ENCODE measurements around the gene CRYL1. TPM values are rescaled to one million over a fixed set of nuclear protein-coding genes. Genes with fewer than 3 reads are reported as not detected.
A peak's percentile ranks its signal among the peaks of the same experiment; 100 is the strongest.

Gene CRYL1
- total RNA-seq, 1 donor from 2014 or later, result 29.4 TPM

DNA sequence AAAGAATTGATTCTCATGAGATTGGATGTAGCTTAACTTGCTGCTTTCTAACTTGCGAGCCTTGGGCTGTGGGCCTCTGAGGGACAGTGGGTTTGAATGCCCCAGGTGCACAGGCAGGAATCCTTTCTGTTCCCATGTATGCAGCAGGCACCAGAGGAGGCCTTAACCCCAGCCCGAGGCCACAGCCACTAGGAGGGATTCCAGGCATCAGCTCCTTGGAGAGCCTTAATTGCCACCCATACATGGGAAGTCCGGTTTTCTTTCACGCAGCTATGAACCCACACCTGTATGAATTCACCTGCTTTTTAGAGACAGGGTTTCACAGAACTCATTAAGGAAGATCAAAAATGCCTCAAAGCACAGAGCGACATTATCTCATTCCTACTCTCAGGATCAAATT is 117.9 kb downstream of the CRYL1 start:
- Mint-ChIP-seq H3K27me3 (ENCODE audit: low read depth) (no peaks in the 10 kb centered on the region), H3K4me3 (no peak overlapping the region), H3K9me3 (peaks cover 2% of the 10 kb centered on the region), H3K4me1 (peaks cover 73% of the 10 kb centered on the region), H3K36me3 (peaks cover 3% of the 10 kb centered on the region), H3K27ac (peak overlapping the region; percentile 58)
- TF ChIP-seq, protein P1, sequence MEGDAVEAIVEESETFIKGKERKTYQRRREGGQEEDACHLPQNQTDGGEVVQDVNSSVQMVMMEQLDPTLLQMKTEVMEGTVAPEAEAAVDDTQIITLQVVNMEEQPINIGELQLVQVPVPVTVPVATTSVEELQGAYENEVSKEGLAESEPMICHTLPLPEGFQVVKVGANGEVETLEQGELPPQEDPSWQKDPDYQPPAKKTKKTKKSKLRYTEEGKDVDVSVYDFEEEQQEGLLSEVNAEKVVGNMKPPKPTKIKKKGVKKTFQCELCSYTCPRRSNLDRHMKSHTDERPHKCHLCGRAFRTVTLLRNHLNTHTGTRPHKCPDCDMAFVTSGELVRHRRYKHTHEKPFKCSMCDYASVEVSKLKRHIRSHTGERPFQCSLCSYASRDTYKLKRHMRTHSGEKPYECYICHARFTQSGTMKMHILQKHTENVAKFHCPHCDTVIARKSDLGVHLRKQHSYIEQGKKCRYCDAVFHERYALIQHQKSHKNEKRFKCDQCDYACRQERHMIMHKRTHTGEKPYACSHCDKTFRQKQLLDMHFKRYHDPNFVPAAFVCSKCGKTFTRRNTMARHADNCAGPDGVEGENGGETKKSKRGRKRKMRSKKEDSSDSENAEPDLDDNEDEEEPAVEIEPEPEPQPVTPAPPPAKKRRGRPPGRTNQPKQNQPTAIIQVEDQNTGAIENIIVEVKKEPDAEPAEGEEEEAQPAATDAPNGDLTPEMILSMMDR (IDR thresholded peaks at IDR 0.05; ENCODE audit: unreplicated experiment), result no peak
- DNase-seq (ENCODE audit: low spot score in 2 of 2, unreplicated experiment in 2 of 2), result peak in 1 of 2 experiments; percentile 35

DNA sequence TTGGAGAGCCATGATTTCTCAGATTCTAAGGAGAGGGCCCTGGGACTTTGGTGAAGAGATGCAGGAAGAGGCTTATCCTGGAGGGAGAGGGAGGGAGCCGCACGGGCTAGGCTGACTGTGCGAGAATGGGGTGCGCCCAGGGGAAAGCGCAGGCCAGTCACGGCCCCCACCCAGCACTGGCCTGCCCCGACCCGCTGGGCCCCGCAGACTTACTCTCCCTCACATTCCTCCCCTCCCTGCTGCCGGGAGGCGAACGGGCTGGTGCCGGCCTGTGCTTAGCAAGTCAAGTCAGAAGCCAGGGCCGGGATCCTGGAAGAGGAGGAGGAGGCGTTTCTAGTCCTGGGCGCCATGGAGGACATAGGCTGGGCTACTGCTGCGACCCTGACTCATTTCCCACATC is 120.0 kb downstream of the CRYL1 start:
- peaks cover 2% of the 10 kb centered on the region for H3K9me3 Mint-ChIP-seq
- peak in 1 of 2 experiments; percentile 60 for DNase-seq (ENCODE audit: low spot score in 2 of 2, unreplicated experiment in 2 of 2)
- H3K4me3 Mint-ChIP-seq, result no peak overlapping the region
- no peaks in the 10 kb centered on the region for H3K27me3 Mint-ChIP-seq (ENCODE audit: low read depth)
- TF ChIP-seq, protein P1 (IDR thresholded peaks at IDR 0.05; ENCODE audit: unreplicated experiment), result no peak
- H3K27ac Mint-ChIP-seq, result peak overlapping the region; percentile 87
- H3K36me3 Mint-ChIP-seq, result peaks cover 3% of the 10 kb centered on the region
- peaks cover 68% of the 10 kb centered on the region for H3K4me1 Mint-ChIP-seq

DNA sequence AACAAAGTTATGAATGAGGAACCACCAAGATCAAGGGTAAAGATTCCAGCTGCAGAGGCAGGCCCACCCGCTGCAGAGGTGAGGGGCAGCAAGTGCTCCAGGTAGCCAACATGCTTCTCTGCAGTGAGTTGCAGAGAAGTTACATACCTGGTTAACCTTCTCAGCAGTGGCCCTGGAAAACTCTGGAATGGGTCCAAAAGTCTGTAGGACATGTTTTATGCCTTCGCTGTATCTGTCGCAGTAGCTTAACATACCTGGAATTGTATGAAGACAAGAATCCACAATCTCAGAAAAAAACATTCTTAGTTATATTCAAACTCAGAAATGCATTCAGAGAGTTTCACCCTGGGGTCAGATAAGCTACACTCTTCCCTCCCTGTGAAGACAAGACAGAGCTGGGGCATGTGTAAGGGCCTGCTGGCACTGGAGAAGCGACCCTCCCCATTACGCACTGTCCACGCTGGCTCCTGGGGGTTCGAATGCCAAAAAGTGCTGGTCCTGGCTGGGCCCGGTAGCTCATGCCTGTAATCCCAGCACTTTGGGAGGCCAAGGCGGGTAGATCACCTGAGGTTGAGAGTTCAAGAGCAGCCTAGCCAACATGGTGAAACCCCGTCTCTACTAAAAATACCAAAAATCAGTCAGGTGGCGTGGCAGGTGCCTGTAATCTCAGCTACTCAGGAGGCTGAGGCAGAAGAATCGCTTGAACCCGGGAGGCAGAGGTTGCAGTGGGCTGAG is 121.0 kb downstream of the CRYL1 start:
- Mint-ChIP-seq H3K4me1 (peaks cover 65% of the 10 kb centered on the region), H3K27ac (peak overlapping the region; percentile 87), H3K27me3 (ENCODE audit: low read depth) (no peaks in the 10 kb centered on the region), H3K4me3 (no peak overlapping the region), H3K36me3 (no peaks in the 10 kb centered on the region), H3K9me3 (no peaks in the 10 kb centered on the region)
- TF ChIP-seq, protein P1 (IDR thresholded peaks at IDR 0.05; ENCODE audit: unreplicated experiment), result no peak
- peak in 1 of 2 experiments; percentile 33 for DNase-seq (ENCODE audit: low spot score in 2 of 2, unreplicated experiment in 2 of 2)

DNA sequence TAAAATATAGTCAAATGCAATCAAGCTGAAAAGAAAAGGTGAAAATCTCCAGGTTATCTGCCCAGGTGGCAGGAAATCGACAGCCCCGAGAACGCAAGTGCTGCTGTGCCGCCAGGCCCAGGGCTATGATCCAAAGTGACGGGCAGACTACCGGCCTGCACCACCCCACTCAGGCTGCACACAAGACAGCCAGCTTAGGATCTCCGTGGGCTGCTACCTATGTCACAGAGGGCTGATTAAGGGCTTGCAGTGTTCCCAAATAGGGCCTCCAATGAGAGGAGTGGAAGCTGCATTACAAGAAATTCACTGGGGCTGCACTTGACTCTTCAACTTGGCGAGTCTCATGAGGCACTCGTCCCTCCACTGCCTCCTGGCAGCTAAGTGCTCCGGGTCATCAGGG is 121.8 kb downstream of the CRYL1 start:
- Mint-ChIP-seq H3K9me3 (no peaks in the 10 kb centered on the region), H3K36me3 (no peaks in the 10 kb centered on the region), H3K27me3 (ENCODE audit: low read depth) (no peaks in the 10 kb centered on the region), H3K27ac (peak overlapping the region; percentile 83), H3K4me3 (no peak overlapping the region), H3K4me1 (peaks cover 65% of the 10 kb centered on the region)
- TF ChIP-seq, protein P1 (IDR thresholded peaks at IDR 0.05; ENCODE audit: unreplicated experiment), result no peak
- DNase-seq (ENCODE audit: low spot score in 2 of 2, unreplicated experiment in 2 of 2), result no peak

DNA sequence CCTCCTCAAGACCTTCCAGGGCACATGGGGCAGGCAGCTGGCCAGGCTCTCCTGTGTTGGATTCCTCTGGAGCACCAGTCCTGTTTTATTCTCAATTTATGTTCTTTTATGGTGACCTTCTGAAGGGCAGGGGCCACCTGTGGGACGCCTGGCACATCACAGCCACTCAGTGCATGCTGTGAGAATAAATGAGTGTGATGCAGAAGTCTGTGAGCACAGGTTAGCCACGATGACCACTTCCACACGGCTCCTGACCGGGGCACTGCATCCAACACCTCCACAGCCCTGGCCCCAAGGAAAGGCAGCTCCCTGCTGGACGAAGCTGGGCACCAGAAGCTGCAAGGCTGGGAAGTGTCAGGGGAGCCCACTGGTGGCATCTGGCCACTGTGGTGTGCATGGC is 122.8 kb downstream of the CRYL1 start:
- DNase-seq (ENCODE audit: low spot score in 2 of 2, unreplicated experiment in 2 of 2), result no peak
- TF ChIP-seq, protein P1 (IDR thresholded peaks at IDR 0.05; ENCODE audit: unreplicated experiment), result no peak
- Mint-ChIP-seq H3K4me3 (no peak overlapping the region), H3K4me1 (peaks cover 58% of the 10 kb centered on the region), H3K27ac (no peak overlapping the region), H3K9me3 (no peaks in the 10 kb centered on the region), H3K27me3 (ENCODE audit: low read depth) (no peaks in the 10 kb centered on the region), H3K36me3 (no peaks in the 10 kb centered on the region)

All from mesothelial cell of epicardium (in vitro differentiated cells).